Measurements from ENCODE around the gene DSCAM.

DNA sequence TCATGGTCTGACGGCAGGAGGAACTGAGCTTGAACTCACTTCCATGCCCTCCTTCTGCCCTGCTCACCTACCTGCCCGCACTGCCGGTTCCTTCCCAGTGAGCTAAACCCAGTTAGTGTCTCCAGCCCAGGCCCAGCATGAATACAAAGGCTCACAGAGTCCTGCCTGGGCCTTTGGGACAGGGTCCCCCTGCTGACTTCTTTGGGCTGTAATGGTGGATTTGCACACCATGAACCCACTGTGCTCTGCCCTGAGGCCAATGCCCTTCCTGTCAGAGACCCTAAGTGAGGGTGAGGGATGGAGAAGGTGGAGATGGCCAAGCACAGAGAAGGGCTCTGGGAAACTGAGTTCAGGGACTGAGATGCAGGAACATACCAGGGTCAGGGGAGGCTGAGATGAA, 826.3 kb downstream of the DSCAM start:
- TF ChIP-seq, protein P1, sequence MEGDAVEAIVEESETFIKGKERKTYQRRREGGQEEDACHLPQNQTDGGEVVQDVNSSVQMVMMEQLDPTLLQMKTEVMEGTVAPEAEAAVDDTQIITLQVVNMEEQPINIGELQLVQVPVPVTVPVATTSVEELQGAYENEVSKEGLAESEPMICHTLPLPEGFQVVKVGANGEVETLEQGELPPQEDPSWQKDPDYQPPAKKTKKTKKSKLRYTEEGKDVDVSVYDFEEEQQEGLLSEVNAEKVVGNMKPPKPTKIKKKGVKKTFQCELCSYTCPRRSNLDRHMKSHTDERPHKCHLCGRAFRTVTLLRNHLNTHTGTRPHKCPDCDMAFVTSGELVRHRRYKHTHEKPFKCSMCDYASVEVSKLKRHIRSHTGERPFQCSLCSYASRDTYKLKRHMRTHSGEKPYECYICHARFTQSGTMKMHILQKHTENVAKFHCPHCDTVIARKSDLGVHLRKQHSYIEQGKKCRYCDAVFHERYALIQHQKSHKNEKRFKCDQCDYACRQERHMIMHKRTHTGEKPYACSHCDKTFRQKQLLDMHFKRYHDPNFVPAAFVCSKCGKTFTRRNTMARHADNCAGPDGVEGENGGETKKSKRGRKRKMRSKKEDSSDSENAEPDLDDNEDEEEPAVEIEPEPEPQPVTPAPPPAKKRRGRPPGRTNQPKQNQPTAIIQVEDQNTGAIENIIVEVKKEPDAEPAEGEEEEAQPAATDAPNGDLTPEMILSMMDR (IDR thresholded peaks at IDR 0.05 in 2 of 3, conservative IDR thresholded peaks at IDR 0.05 in 1 of 3; ENCODE audit: borderline replicate concordance in 1 of 3, insufficient read depth in 1 of 3, low read depth in 2 of 3, low read length in 2 of 3), result no peak
- TF ChIP-seq ZNF274 (IDR thresholded peaks at IDR 0.05; ENCODE audit: low read depth, low read length) (no peak), EGR1 (IDR thresholded peaks at IDR 0.05; ENCODE audit: low read depth) (no peak), EZH2 (IDR thresholded peaks at IDR 0.05) (no peak), POLR2A (IDR thresholded peaks at IDR 0.05; ENCODE audit: borderline replicate concordance, extremely low read depth, insufficient read depth, insufficient read length) (no peak), SIN3A (IDR thresholded peaks at IDR 0.05; ENCODE audit: low read depth) (no peak), FOSL1 (IDR thresholded peaks at IDR 0.05; ENCODE audit: low read depth) (no peak)

Data from HCT116 (cell line).